ENCODE results near the gene GNB1L.

Gene GNB1L

DNA sequence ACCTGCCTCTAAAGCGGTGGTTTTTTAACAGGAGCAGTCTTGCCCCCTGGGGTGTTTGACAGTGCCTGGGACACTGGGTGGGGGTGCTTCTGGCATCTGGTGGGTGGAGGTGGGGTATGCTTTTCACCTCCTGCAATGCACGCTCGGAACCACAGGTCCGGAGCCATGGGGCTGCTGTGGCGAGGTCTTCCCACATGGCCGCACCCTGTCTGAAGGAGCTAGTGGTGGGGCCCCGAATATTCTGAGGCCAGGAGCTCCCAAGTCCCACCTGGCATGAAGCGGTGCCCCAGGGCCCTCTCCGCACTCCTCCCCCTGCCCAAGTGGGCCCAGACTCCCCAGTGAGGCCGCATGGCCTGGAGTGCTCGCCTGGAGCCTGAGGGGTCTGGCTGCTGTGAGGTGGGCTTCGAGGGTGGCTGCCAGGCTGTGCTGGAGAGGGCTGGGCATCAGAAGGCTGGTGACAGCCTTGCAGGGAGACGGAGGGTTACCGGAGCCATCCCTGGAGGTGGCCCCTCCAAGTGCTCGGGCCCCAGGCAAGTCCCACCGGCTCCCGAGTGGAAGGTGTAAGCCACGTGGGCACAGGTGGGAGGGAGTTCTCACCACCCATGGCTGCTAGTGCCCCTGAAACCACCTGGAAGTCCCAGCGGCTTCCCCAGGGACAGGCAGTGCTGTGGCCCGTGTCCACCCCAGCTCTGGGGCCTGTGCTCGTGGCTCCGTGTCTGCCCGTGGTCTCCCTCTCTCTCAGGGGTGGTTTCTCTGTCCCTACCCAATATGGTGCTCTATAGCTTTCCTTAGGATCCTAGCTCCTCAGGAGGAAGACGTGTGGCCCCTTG lies 79.0 kb downstream of the GNB1L start:
- Histone ChIP-seq H3K4me3 (ENCODE audit: low read length) (no peak overlapping the region), H4K20me1 (ENCODE audit: insufficient read depth, low read length) (no peaks in the 10 kb centered on the region), H3K9me2 (replicated peaks; ENCODE audit: insufficient read depth, low read length) (no peaks in the 10 kb centered on the region), H3K27ac (ENCODE audit: low read length) (no peak overlapping the region), H3F3A (ENCODE audit: insufficient read depth, low read length) (no peaks in the 10 kb centered on the region), H3K79me2 (ENCODE audit: low read length) (no peaks in the 10 kb centered on the region), H2AFZ (ENCODE audit: low read length) (no peak overlapping the region), H3K4me1 (ENCODE audit: low read length) (no peaks in the 10 kb centered on the region), H3K27me3 (replicated peaks; ENCODE audit: insufficient read depth, low read length) (peaks cover 50% of the 10 kb centered on the region), H3K9me3 (replicated peaks; ENCODE audit: insufficient read depth, low read length) (no peaks in the 10 kb centered on the region), H3K36me3 (replicated peaks; ENCODE audit: insufficient read depth, low read length) (no peaks in the 10 kb centered on the region), H3K9ac (ENCODE audit: low read length) (no peak overlapping the region), H3K4me2 (ENCODE audit: low read depth, low read length) (no peak overlapping the region)
- no peak for DNase-seq
- no peak for TF ChIP-seq EZH2 (optimal IDR thresholded peaks at IDR 0.05; ENCODE audit: low read depth, low read length)
- TF ChIP-seq EZH2phosphoT487 (IDR thresholded peaks at IDR 0.05; ENCODE audit: low read length), result no peak
- TF ChIP-seq, protein P1, sequence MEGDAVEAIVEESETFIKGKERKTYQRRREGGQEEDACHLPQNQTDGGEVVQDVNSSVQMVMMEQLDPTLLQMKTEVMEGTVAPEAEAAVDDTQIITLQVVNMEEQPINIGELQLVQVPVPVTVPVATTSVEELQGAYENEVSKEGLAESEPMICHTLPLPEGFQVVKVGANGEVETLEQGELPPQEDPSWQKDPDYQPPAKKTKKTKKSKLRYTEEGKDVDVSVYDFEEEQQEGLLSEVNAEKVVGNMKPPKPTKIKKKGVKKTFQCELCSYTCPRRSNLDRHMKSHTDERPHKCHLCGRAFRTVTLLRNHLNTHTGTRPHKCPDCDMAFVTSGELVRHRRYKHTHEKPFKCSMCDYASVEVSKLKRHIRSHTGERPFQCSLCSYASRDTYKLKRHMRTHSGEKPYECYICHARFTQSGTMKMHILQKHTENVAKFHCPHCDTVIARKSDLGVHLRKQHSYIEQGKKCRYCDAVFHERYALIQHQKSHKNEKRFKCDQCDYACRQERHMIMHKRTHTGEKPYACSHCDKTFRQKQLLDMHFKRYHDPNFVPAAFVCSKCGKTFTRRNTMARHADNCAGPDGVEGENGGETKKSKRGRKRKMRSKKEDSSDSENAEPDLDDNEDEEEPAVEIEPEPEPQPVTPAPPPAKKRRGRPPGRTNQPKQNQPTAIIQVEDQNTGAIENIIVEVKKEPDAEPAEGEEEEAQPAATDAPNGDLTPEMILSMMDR (IDR thresholded peaks at IDR 0.05; ENCODE audit: low read length), result no peak

DNA sequence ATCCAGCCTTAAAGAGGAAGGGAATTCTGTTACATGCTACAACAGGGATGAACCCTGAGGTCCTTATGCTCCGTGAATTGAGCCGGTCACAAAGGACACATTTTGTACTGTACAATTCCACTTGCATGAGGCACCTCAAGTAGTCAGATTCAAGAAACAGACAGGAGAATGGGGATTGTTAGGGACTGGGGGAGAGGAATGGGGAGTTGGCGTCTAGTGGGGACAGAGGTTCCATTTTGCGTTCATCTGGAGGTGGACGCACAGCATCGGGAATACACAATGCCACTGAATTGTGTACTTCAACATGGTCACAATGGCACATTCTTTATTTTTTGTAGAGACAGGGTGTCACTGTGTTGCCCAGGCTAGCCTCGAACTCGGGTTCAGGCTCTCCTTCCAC lies 80.0 kb downstream of the GNB1L start:
- H3K9me2 ChIP-seq (replicated peaks; ENCODE audit: insufficient read depth, low read length), result no peaks in the 10 kb centered on the region

DNA sequence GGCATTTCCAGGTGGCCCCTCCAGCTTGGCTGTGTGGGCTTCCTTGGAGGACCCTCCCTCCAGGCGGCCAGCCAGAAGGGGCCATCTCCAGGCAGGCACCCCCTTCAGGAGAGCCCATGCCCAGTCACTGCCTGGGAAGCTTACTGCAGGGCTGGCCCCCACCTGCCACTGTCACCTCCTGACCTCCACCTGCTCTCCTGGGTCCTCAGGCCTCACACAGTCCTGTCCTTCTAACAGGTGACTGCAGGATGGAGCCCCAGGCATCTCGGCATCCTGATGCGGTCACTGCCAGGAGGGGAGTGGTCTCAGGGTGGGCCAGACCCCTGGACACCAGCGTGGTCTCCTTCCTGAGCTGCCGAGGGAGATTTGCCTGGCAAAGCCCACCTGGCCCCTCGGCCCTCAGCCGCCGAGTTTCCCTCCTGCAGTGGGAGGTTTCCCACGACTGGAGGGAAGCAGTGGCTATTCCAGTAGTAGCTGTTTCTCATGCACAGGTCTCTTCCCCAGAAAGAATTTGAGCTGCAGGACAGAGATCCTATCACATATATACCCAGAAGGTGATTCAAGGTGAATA lies 81.1 kb downstream of the GNB1L start:
- peaks cover 71% of the 10 kb centered on the region for H3K27me3 ChIP-seq (replicated peaks; ENCODE audit: insufficient read depth, low read length)
- TF ChIP-seq, protein P1 (IDR thresholded peaks at IDR 0.05; ENCODE audit: low read length), result no peak
- TF ChIP-seq EZH2 (optimal IDR thresholded peaks at IDR 0.05; ENCODE audit: low read depth, low read length), result no peak
- TF ChIP-seq EZH2phosphoT487 (IDR thresholded peaks at IDR 0.05; ENCODE audit: low read length), result no peak

More for the DNA sequence above, 80.0 kb downstream of the GNB1L start:
- Histone ChIP-seq H3K27ac (ENCODE audit: low read length) (no peak overlapping the region), H3K4me2 (ENCODE audit: low read depth, low read length) (no peak overlapping the region), H3K4me1 (ENCODE audit: low read length) (no peaks in the 10 kb centered on the region), H4K20me1 (ENCODE audit: insufficient read depth, low read length) (no peaks in the 10 kb centered on the region), H3K9ac (ENCODE audit: low read length) (no peak overlapping the region), H3K27me3 (replicated peaks; ENCODE audit: insufficient read depth, low read length) (peaks cover 60% of the 10 kb centered on the region), H3K79me2 (ENCODE audit: low read length) (no peaks in the 10 kb centered on the region), H3F3A (ENCODE audit: insufficient read depth, low read length) (no peaks in the 10 kb centered on the region), H3K9me3 (replicated peaks; ENCODE audit: insufficient read depth, low read length) (no peaks in the 10 kb centered on the region), H3K36me3 (replicated peaks; ENCODE audit: insufficient read depth, low read length) (no peaks in the 10 kb centered on the region), H3K4me3 (ENCODE audit: low read length) (no peak overlapping the region), H2AFZ (ENCODE audit: low read length) (no peak overlapping the region)
- TF ChIP-seq, protein P1 (IDR thresholded peaks at IDR 0.05; ENCODE audit: low read length), result no peak
- TF ChIP-seq EZH2phosphoT487 (IDR thresholded peaks at IDR 0.05; ENCODE audit: low read length), result no peak
- no peak for TF ChIP-seq EZH2 (optimal IDR thresholded peaks at IDR 0.05; ENCODE audit: low read depth, low read length)
- no peak for DNase-seq

More for the DNA sequence above, 81.1 kb downstream of the GNB1L start:
- Histone ChIP-seq H3K9ac (ENCODE audit: low read length) (no peak overlapping the region), H3K36me3 (replicated peaks; ENCODE audit: insufficient read depth, low read length) (no peaks in the 10 kb centered on the region), H4K20me1 (ENCODE audit: insufficient read depth, low read length) (no peaks in the 10 kb centered on the region), H3K4me2 (ENCODE audit: low read depth, low read length) (no peak overlapping the region), H3F3A (ENCODE audit: insufficient read depth, low read length) (no peaks in the 10 kb centered on the region), H3K4me3 (ENCODE audit: low read length) (no peak overlapping the region), H3K9me2 (replicated peaks; ENCODE audit: insufficient read depth, low read length) (no peaks in the 10 kb centered on the region), H3K4me1 (ENCODE audit: low read length) (no peaks in the 10 kb centered on the region), H3K79me2 (ENCODE audit: low read length) (no peaks in the 10 kb centered on the region), H3K27ac (ENCODE audit: low read length) (no peak overlapping the region), H3K9me3 (replicated peaks; ENCODE audit: insufficient read depth, low read length) (no peaks in the 10 kb centered on the region), H2AFZ (ENCODE audit: low read length) (no peak overlapping the region)
- DNase-seq, result no peak
